BE2C (cell line): ENCODE data around the gene DNM2.
A peak's percentile ranks its signal among the peaks of the same experiment; 100 is the strongest.

Experiments
- DNase-seq: peaks from one replicate; pipeline ENCODE4 v3.0.0-alpha.2; 2020
- H3K27me3 ChIP-seq: fragments of 250-450 bp; sonication (Bioruptor Pico); 2 replicates; pipeline ENCODE4 v1.5.1; 2020; ENCODE audit warnings: mild to moderate bottlenecking
- H3K36me3 ChIP-seq: fragments of 250-450 bp; sonication (Bioruptor Pico); 2 replicates; pipeline ENCODE4 v1.5.1; 2020; ENCODE audit warnings: mild to moderate bottlenecking
- H3K4me1 ChIP-seq: fragments of 250-450 bp; sonication (Bioruptor Pico); 2 replicates; pipeline ENCODE4 v1.5.1; 2020
- H3K4me3 ChIP-seq: 2 replicates; pipeline ENCODE4 v1.5.1; 2011; ENCODE audit warnings: low read depth, low read length
- H3K9me3 ChIP-seq: fragments of 250-450 bp; sonication (Bioruptor Pico); 2 replicates; pipeline ENCODE4 v1.5.1; 2020
- CTCF ChIP-seq: IDR thresholded peaks from 2 replicates; pipeline ENCODE4 v1.5.1; 2012; ENCODE audit warnings: mild to moderate bottlenecking, low read depth, low read length

Gene DNM2

GRCh38 chr19:10830931-10831779 lies 113.3 kb downstream of the DNM2 start:
- Histone ChIP-seq H3K27me3 (no peaks in the 10 kb centered on the region), H3K4me1 (peaks cover 8% of the 10 kb centered on the region), H3K9me3 (no peaks in the 10 kb centered on the region), H3K4me3 (no peak overlapping the region), H3K36me3 (peaks cover 50% of the 10 kb centered on the region)
- DNase-seq, result no peak
- TF ChIP-seq CTCF, result no peak

- H3K36me3 ChIP-seq, result peaks cover 44% of the 10 kb centered on the region
- H3K27me3 ChIP-seq, result no peaks in the 10 kb centered on the region
- peaks cover 3% of the 10 kb centered on the region for H3K4me1 ChIP-seq
- H3K9me3 ChIP-seq, result peaks cover 2% of the 10 kb centered on the region; the same call in 1 of the 2 replicates
- no peak for DNase-seq
- no peak overlapping the region for H3K4me3 ChIP-seq
- no peak for TF ChIP-seq CTCF
These were observed 114.4 kb downstream of the DNM2 start for GRCh38 chr19:10831987-10832938.

- Histone ChIP-seq H3K4me1 (peaks cover 3% of the 10 kb centered on the region), H3K4me3 (no peak overlapping the region), H3K36me3 (peaks cover 44% of the 10 kb centered on the region), H3K27me3 (no peaks in the 10 kb centered on the region), H3K9me3 (peaks cover 2% of the 10 kb centered on the region; the same call in 1 of the 2 replicates)
- DNase-seq, result no peak
- no peak for TF ChIP-seq CTCF
These were observed 115.0 kb downstream of the DNM2 start for GRCh38 chr19:10832939-10833296.

GRCh38 chr19:10835089-10835753 lies 117.3 kb downstream of the DNM2 start:
- Histone ChIP-seq H3K27me3 (no peaks in the 10 kb centered on the region), H3K4me3 (peak overlapping the region; percentile 19; the same call in 1 of the 2 replicates), H3K4me1 (peaks cover 3% of the 10 kb centered on the region), H3K36me3 (peaks cover 31% of the 10 kb centered on the region), H3K9me3 (peaks cover 2% of the 10 kb centered on the region; the same call in 1 of the 2 replicates)
- DNase-seq, result no peak
- no peak for TF ChIP-seq CTCF

- DNase-seq, result peak; percentile 100
- Histone ChIP-seq H3K4me1 (peaks cover 3% of the 10 kb centered on the region), H3K36me3 (peaks cover 31% of the 10 kb centered on the region), H3K4me3 (peak within 1 kb of the TSS; percentile 76), H3K9me3 (peaks cover 2% of the 10 kb centered on the region; the same call in 1 of the 2 replicates), H3K27me3 (no peaks in the 10 kb centered on the region)
- TF ChIP-seq CTCF, result peak; percentile 19; the same call in 1 of the 2 replicates
These were observed 118.0 kb downstream of the DNM2 start, which contains the start of gene TMED1 for GRCh38 chr19:10835754-10836478. TMED1 (minus strand) TSS chr19:10836212; CDS start chr19:10836191, 21 bp downstream.
